SK-N-SH treated with all-trans-retinoic acid at 6 μM for 48 hours (cell line): ENCODE results near the gene GARIN5A.

Experiments
- ATAC-seq: fragments of 200-7000 bp; cut with Tn5 transposase; 3 replicates; pipeline ENCODE4 v1.9.1; 2020; ENCODE audit warnings: mild to moderate bottlenecking, moderate library complexity
- ARNTL ChIP-seq: fragments of 450-650 bp; formaldehyde crosslinking; IDR thresholded peaks from 2 replicates; pipeline ENCODE4 v1.5.0; 2020; ENCODE audit warnings: low read depth, mild to moderate bottlenecking, moderate library complexity, borderline replicate concordance
- BACH2 ChIP-seq: fragments of 250-450 bp; sonication (Bioruptor Pico); IDR thresholded peaks from 2 replicates; pipeline ENCODE4 v1.9.0; 2021; ENCODE audit warnings: mild to moderate bottlenecking, borderline replicate concordance
- CREB5 ChIP-seq: fragments of 250-450 bp; sonication (Bioruptor Pico); IDR thresholded peaks from 2 replicates; pipeline ENCODE4 v1.5.1; 2020; ENCODE audit warnings: low read depth, mild to moderate bottlenecking, moderate library complexity
- CSDC2 ChIP-seq: fragments of 250-450 bp; sonication (Bioruptor Pico); IDR thresholded peaks from 2 replicates; pipeline ENCODE4 v1.5.0; 2020; ENCODE audit warnings: mild to moderate bottlenecking, moderate library complexity
- CSRNP3 ChIP-seq: fragments of 250-450 bp; sonication (Bioruptor Pico); IDR thresholded peaks from 2 replicates; pipeline ENCODE4 v1.5.1; 2021; ENCODE audit warnings: mild to moderate bottlenecking, moderate library complexity
- ESRRG ChIP-seq: fragments of 250-450 bp; sonication (Bioruptor Pico); IDR thresholded peaks from 2 replicates; pipeline ENCODE4 v1.6.1; 2021; ENCODE audit warnings: mild to moderate bottlenecking
- GLIS3 ChIP-seq: fragments of 250-450 bp; sonication (Bioruptor Pico); IDR thresholded peaks from 2 replicates; pipeline ENCODE4 v1.5.0; 2020; ENCODE audit warnings: mild to moderate bottlenecking, moderate library complexity
- ISL1 ChIP-seq: fragments of 250-450 bp; sonication (Bioruptor Pico); IDR thresholded peaks from 2 replicates; pipeline ENCODE4 v2.1.2; 2022; ENCODE audit warnings: mild to moderate bottlenecking, moderate library complexity
- OSR1 ChIP-seq: fragments of 250-450 bp; sonication (Bioruptor Pico); IDR thresholded peaks from 2 replicates; pipeline ENCODE4 v1.8.0; 2022; ENCODE audit warnings: moderate library complexity, mild to moderate bottlenecking, inconsistent platforms
- PATZ1 ChIP-seq: fragments of 250-450 bp; sonication (Bioruptor Pico); IDR thresholded peaks from 2 replicates; pipeline ENCODE4 v1.8.0; 2020; ENCODE audit warnings: mild to moderate bottlenecking, moderate library complexity, borderline replicate concordance
- POU6F1 ChIP-seq: fragments of 250-450 bp; sonication (Bioruptor Pico); IDR thresholded peaks from 2 replicates; pipeline ENCODE4 v1.8.0; 2021; ENCODE audit warnings: low read depth, mild to moderate bottlenecking, moderate library complexity, borderline replicate concordance
- PPARA ChIP-seq: fragments of 250-450 bp; sonication (Bioruptor Pico); IDR thresholded peaks from 2 replicates; pipeline ENCODE4 v1.5.0; 2020; ENCODE audit warnings: mild to moderate bottlenecking, borderline replicate concordance
- RARB ChIP-seq: fragments of 250-450 bp; sonication (Bioruptor Pico); IDR thresholded peaks from 2 replicates; pipeline ENCODE4 v1.8.0; 2021; ENCODE audit warnings: mild to moderate bottlenecking, moderate library complexity
- SNAI2 ChIP-seq: fragments of 250-450 bp; sonication (Bioruptor Pico); IDR thresholded peaks from 2 replicates; pipeline ENCODE4 v1.5.0; 2020; ENCODE audit warnings: mild to moderate bottlenecking, moderate library complexity
- TCF4 ChIP-seq: fragments of 250-450 bp; sonication (Bioruptor Pico); IDR thresholded peaks from 2 replicates; pipeline ENCODE4 v1.8.0; 2021; ENCODE audit warnings: mild to moderate bottlenecking, moderate library complexity, borderline replicate concordance
- TOX ChIP-seq: fragments of 250-450 bp; sonication (Bioruptor Pico); IDR thresholded peaks from 2 replicates; pipeline ENCODE4 v1.8.0; 2021; ENCODE audit warnings: mild to moderate bottlenecking, moderate library complexity, borderline replicate concordance
- TSHZ2 ChIP-seq: fragments of 250-450 bp; sonication (Bioruptor Pico); IDR thresholded peaks from 2 replicates; pipeline ENCODE4 v1.5.0; 2020; ENCODE audit warnings: mild to moderate bottlenecking, moderate library complexity
- ZC3H10 ChIP-seq: fragments of 250-450 bp; sonication (Bioruptor Pico); IDR thresholded peaks from 2 replicates; pipeline ENCODE4 v1.5.1; 2021; ENCODE audit warnings: mild to moderate bottlenecking, moderate library complexity
- ZFP3 ChIP-seq: fragments of 250-450 bp; sonication (Bioruptor Pico); IDR thresholded peaks from 2 replicates; pipeline ENCODE4 v1.5.0; 2020; ENCODE audit warnings: mild to moderate bottlenecking, moderate library complexity
- ZFP30 ChIP-seq: fragments of 450-650 bp; formaldehyde crosslinking; IDR thresholded peaks from 2 replicates; pipeline ENCODE4 v1.5.0; 2022; ENCODE audit warnings: mild to moderate bottlenecking, moderate library complexity
- ZNF565 ChIP-seq: fragments of 450-650 bp; formaldehyde crosslinking; conservative IDR thresholded peaks from 2 replicates; pipeline ENCODE4 v1.5.0; 2020; ENCODE audit warnings: low read depth, mild to moderate bottlenecking, moderate library complexity
- ZNF70 ChIP-seq: fragments of 450-650 bp; formaldehyde crosslinking; IDR thresholded peaks from 2 replicates; pipeline ENCODE4 v1.5.0; 2020; ENCODE audit warnings: mild to moderate bottlenecking, moderate library complexity
- ZNF8 ChIP-seq: fragments of 450-650 bp; formaldehyde crosslinking; IDR thresholded peaks from 2 replicates; pipeline ENCODE4 v1.5.0; 2020; ENCODE audit warnings: mild to moderate bottlenecking, moderate library complexity

GARIN5A gene

GRCh38 chr19:50465986-50466705 is 10.5 kb downstream of the GARIN5A start (continued):
- no peak for TF ChIP-seq ESRRG (CRISPR knock-in tag)

GRCh38 chr19:50465000-50465399 is 11.6 kb downstream of the GARIN5A start:
- no peak for ATAC-seq
- TF ChIP-seq ESRRG (CRISPR knock-in tag), result no peak
- no peak for TF ChIP-seq ISL1
- no peak for TF ChIP-seq ZFP3 (CRISPR knock-in tag)
- no peak for TF ChIP-seq PPARA (CRISPR knock-in tag)
- no peak for TF ChIP-seq RARB
- no peak for TF ChIP-seq SNAI2 (CRISPR knock-in tag)
- no peak for TF ChIP-seq TCF4 (CRISPR knock-in tag)
- TF ChIP-seq GLIS3 (CRISPR knock-in tag), result no peak
- no peak for TF ChIP-seq OSR1
- no peak for TF ChIP-seq ZFP30 (CRISPR knock-in tag)
- no peak for TF ChIP-seq TSHZ2 (CRISPR knock-in tag)
- TF ChIP-seq ZNF70 (CRISPR knock-in tag), result no peak
- no peak for TF ChIP-seq BACH2 (CRISPR knock-in tag)
- no peak for TF ChIP-seq TOX (CRISPR knock-in tag)
- TF ChIP-seq ZNF8 (CRISPR knock-in tag), result no peak
- TF ChIP-seq CSDC2 (CRISPR knock-in tag), result no peak
- TF ChIP-seq POU6F1 (CRISPR knock-in tag), result no peak
- no peak for TF ChIP-seq ARNTL (CRISPR knock-in tag)

- TF ChIP-seq ZNF565 (CRISPR knock-in tag) (no peak), OSR1 (no peak), BACH2 (CRISPR knock-in tag) (no peak), ZC3H10 (CRISPR knock-in tag) (no peak), TCF4 (CRISPR knock-in tag) (no peak), PPARA (CRISPR knock-in tag) (no peak), ZFP30 (CRISPR knock-in tag) (no peak), SNAI2 (CRISPR knock-in tag) (no peak), RARB (no peak), CREB5 (CRISPR knock-in tag) (no peak), CSDC2 (CRISPR knock-in tag) (no peak), TSHZ2 (CRISPR knock-in tag) (no peak), TOX (CRISPR knock-in tag) (no peak), ESRRG (CRISPR knock-in tag) (no peak), CSRNP3 (CRISPR knock-in tag) (no peak), POU6F1 (CRISPR knock-in tag) (no peak), ZNF70 (CRISPR knock-in tag) (no peak), PATZ1 (CRISPR knock-in tag) (no peak)
- ATAC-seq, result no peak
Observed at GRCh38 chr19:50464348-50464747, 12.3 kb downstream of the GARIN5A start.
